ENCODE results near the gene GDNF. TPM values are rescaled to one million over a fixed set of nuclear protein-coding genes. Genes with fewer than 3 reads are reported as not detected.

The GDNF gene
- total RNA-seq, 4 donors from 2014 or later: 0.30 to 0.95 TPM; not detected in 2

GRCh38 chr5:37808945-37809344, 30.9 kb downstream of the GDNF start:
- H3K9me3 ChIP-seq: no peaks in the 10 kb centered on the region
- TF ChIP-seq POLR2A (IDR thresholded peaks at IDR 0.05) (no peak), CTCF (IDR thresholded peaks at IDR 0.05) (no peak)
- no peak overlapping the region for H3K4me3 ChIP-seq
- WGBS, 2 donors: 41 to 63% methylated on average over 5 of the region's 5 CpGs
- DNase-seq: no peak
- intact Hi-C loops (cut with DNase I): no loop called here
- H3K4me1 ChIP-seq: no peaks in the 10 kb centered on the region
- H3K36me3 ChIP-seq: no peaks in the 10 kb centered on the region
- H3K27ac ChIP-seq: no peak overlapping the region
- no peaks in the 10 kb centered on the region for H3K27me3 ChIP-seq

- intact Hi-C loops (cut with DNase I): no loop called here
- DNase-seq: no peak
- WGBS, 2 donors: 78 to 89% methylated on average over 5 to 6 of the region's 7 CpGs
- Histone ChIP-seq H3K36me3 (no peaks in the 10 kb centered on the region), H3K4me3 (no peak overlapping the region), H3K27me3 (no peaks in the 10 kb centered on the region), H3K9me3 (no peaks in the 10 kb centered on the region), H3K27ac (no peak overlapping the region), H3K4me1 (no peaks in the 10 kb centered on the region)
- TF ChIP-seq CTCF (IDR thresholded peaks at IDR 0.05) (no peak), POLR2A (IDR thresholded peaks at IDR 0.05) (no peak)
These were observed 32.1 kb downstream of the GDNF start for GRCh38 chr5:37807621-37808301.

- 100% methylated on average over 1 to 2 of the region's 2 CpGs for WGBS, 2 donors
- DNase-seq: no peak
- Histone ChIP-seq H3K27me3 (no peaks in the 10 kb centered on the region), H3K36me3 (no peaks in the 10 kb centered on the region), H3K27ac (no peak overlapping the region), H3K9me3 (no peaks in the 10 kb centered on the region), H3K4me1 (no peaks in the 10 kb centered on the region), H3K4me3 (no peak overlapping the region)
- TF ChIP-seq CTCF (IDR thresholded peaks at IDR 0.05): no peak
- intact Hi-C loops (cut with DNase I): no loop called here
These were observed 32.8 kb downstream of the GDNF start for GRCh38 chr5:37807015-37807414.

GRCh38 chr5:37806476-37806875, 33.4 kb downstream of the GDNF start:
- WGBS, 2 donors: 64 to 81% methylated on average over 8 of the region's 8 CpGs
- intact Hi-C loops (cut with DNase I): no loop called here

GRCh38 chr5:37806016-37806415, 33.8 kb downstream of the GDNF start:
- H3K27me3 ChIP-seq: no peaks in the 10 kb centered on the region
- TF ChIP-seq POLR2A (IDR thresholded peaks at IDR 0.05): no peak
- no peak for TF ChIP-seq CTCF (IDR thresholded peaks at IDR 0.05)
- H3K4me1 ChIP-seq: no peaks in the 10 kb centered on the region
- no peaks in the 10 kb centered on the region for H3K9me3 ChIP-seq
- H3K36me3 ChIP-seq: no peaks in the 10 kb centered on the region
- no peak overlapping the region for H3K4me3 ChIP-seq
- peak overlapping the region in 1 of 4 donors; percentile 22 for H3K27ac ChIP-seq
- 70 to 82% methylated on average over 12 of the region's 12 CpGs for WGBS, 2 donors
- DNase-seq: no peak
- intact Hi-C loops (cut with DNase I): no loop called here

More at GRCh38 chr5:37806476-37806875, 33.4 kb downstream of the GDNF start:
- no peak overlapping the region for H3K4me3 ChIP-seq
- H3K36me3 ChIP-seq: no peaks in the 10 kb centered on the region
- TF ChIP-seq CTCF (IDR thresholded peaks at IDR 0.05) (no peak), POLR2A (IDR thresholded peaks at IDR 0.05) (no peak)
- H3K4me1 ChIP-seq: no peaks in the 10 kb centered on the region
- no peak for DNase-seq
- no peaks in the 10 kb centered on the region for H3K9me3 ChIP-seq
- H3K27ac ChIP-seq: peak overlapping the region in 1 of 4 donors; percentile 22
- H3K27me3 ChIP-seq: no peaks in the 10 kb centered on the region

All from esophagus squamous epithelium (tissue), 5 donors.